AG09309 (cell line): ENCODE results near the gene CDKN2AIP.
"Not testable (repeated sequence)": the region's sequence is repeated elsewhere in the genome, so short reads cannot be mapped to it uniquely, and the experiment has no call there.

Experiments
- DNase-seq: peaks from one replicate; pipeline ENCODE4 v3.0.0-alpha.2; 2010; ENCODE audit warnings: low read depth
- H3K4me3 ChIP-seq: 2 replicates; pipeline ENCODE4 v1.5.1; 2011; ENCODE audit warnings: mild to moderate bottlenecking, low read depth, low read length, moderate library complexity; ENCODE audit not compliant: control insufficient read depth
- TF ChIP-seq, protein P1 (sequence below): IDR thresholded peaks from 2 replicates; pipeline ENCODE4 v1.5.1; 2011; ENCODE audit warnings: mild to moderate bottlenecking, low read depth, low read length, inconsistent platforms; ENCODE audit not compliant: insufficient read depth, control insufficient read depth; ENCODE audit errors: missing control alignments

The CDKN2AIP gene

DNA sequence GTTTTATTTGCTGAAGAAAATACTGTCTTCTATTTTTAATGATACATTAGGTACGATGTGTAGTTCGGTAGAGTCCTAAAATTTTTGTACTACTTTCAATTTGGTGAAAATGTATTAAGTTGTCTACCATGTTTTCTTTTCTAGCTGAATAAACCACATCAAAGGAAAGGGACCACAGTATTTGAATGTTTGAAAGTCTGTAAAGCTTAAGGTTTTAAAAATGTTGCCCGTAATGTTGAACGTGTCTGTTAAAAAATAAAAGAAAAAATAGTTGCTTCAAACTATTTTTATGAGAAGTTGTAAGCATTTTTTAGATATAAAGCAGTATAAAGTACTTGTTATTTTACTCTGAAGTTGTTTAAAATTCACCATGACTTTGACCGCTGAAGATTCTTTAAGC lies 3.2 kb downstream of the CDKN2AIP start:
- DNase-seq: no peak
- no peak overlapping the region for H3K4me3 ChIP-seq
- TF ChIP-seq, protein P1, sequence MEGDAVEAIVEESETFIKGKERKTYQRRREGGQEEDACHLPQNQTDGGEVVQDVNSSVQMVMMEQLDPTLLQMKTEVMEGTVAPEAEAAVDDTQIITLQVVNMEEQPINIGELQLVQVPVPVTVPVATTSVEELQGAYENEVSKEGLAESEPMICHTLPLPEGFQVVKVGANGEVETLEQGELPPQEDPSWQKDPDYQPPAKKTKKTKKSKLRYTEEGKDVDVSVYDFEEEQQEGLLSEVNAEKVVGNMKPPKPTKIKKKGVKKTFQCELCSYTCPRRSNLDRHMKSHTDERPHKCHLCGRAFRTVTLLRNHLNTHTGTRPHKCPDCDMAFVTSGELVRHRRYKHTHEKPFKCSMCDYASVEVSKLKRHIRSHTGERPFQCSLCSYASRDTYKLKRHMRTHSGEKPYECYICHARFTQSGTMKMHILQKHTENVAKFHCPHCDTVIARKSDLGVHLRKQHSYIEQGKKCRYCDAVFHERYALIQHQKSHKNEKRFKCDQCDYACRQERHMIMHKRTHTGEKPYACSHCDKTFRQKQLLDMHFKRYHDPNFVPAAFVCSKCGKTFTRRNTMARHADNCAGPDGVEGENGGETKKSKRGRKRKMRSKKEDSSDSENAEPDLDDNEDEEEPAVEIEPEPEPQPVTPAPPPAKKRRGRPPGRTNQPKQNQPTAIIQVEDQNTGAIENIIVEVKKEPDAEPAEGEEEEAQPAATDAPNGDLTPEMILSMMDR: no peak

DNA sequence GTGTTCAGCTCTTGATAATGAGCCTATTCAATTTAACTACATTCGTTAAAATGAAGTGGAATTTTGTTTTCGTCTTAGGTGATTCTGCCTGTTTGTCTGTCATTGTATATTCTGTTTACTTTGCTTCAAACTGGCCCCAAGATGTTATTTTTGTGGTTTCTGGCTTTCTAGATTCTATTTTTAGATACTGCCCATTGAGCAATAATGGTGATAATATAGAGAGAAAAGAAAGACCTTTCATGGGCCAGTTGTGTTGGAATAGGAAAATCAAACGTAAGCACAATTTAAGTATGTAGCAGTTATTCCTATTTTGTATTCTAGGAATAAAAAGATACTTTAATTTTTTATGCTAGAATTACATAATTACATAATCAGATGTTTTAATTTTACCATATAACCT lies 4.0 kb downstream of the CDKN2AIP start:
- DNase-seq: no peak
- no peak overlapping the region for H3K4me3 ChIP-seq
- TF ChIP-seq, protein P1: no peak

DNA sequence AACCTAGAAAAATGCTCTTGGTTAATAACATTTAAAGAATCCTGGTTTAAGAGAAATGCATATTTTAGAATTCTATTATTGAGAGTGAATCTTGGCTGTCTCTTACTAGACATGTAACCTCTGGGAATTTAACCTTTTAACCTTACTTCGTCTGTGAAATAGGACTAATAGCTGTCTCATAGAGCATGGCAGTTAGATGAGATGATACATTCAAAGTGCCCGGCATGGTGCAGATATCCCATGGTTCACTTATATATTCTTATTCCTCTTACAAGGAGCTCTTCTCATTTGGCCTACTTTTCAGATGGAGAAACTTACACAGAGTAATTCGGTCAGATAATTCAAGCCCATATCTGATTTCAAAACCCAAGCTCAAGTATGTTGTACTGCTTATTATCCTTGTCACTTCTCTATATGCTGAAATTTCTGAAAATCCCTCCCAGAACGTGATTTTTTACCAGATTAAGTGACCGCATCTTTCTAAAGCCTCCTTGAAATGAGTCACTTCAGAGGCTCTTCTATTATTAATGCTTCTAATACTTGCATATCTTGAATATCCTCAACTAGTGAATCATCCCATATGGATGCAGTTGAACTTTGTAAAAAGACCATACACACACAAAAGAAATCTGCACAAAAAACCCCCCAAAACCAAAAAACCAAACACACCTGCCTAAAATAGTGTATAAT lies 4.9 kb downstream of the CDKN2AIP start:
- DNase-seq: no peak
- TF ChIP-seq, protein P1: no peak
- no peak overlapping the region for H3K4me3 ChIP-seq

DNA sequence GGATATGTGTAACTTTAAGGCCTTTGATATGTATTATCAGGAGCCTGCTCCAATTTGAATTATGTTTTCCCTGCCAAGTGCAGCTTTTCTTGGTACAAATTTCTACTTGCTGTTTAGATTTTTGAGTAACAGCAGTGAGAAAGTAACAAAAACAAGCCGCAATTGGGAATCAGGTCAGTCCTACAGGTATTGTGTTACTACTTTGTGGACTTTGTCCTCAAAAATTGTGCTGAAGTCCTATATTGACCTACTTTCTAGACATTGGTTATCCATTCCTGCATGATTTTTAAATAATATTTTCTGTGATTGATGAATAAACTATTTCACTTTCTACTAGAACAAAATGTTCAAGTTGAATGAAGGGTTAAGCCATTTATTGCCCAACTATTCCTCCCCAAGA lies 5.7 kb downstream of the CDKN2AIP start:
- no peak for DNase-seq
- H3K4me3 ChIP-seq: no peak overlapping the region
- TF ChIP-seq, protein P1: no peak

DNA sequence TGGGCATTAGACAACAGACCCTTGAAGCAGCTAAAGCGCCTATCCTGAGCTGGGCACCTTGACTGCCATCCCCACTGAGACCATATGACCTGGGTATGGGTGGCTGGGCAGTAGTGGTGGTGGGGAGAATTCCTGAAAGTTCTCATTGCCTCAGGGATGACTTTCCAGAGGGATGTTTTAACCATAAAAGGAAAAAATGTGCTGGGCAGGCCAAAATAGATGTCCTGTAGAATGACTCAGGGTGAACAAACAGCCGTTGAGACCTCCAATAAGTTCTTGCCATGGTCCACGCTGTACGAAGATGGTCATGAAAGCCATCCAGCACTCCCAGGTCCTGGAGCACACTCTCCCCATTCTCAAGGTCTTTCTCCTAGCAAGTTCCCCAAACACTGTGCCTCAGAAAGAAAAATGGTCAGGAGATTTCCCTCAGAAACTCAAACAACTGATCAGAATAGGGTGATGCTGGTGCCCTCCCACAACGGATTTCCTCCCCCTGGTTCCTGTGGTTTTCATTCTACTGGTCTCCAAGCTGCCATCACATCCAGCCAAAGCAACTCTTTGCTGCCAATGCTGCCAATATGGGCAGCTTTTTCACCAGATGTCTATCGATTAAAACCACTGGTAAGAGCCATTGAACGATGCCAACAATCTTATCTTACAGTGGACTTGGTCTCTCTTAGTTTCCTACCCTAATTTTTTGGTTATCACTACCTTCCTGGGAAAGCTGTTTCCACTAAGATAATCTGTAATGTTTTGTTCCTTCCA lies 11.2 kb downstream of the CDKN2AIP start:
- no peak for DNase-seq
- no peak overlapping the region for H3K4me3 ChIP-seq
- TF ChIP-seq, protein P1: no peak

DNA sequence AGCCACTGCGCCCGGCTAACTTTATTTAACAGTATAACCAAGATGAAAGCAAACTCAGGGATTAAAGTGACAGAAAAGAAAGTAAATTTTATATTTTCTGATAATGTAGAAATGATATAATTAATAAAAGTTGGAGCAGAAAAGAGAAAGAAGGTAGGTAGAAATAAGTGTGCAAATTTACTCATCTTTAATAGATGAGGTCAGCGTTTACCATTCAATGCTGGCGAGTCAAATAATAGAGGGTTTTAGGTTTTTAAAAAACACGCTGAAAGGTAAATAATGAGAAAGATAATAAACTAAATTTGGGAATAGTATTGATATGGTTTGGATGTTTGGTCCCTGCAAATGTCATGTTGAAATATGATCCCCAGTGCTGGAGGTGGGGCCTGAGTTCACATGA lies 13.6 kb downstream of the CDKN2AIP start:
- no peak for DNase-seq
- no peak overlapping the region for H3K4me3 ChIP-seq
- TF ChIP-seq, protein P1: no peak

DNA sequence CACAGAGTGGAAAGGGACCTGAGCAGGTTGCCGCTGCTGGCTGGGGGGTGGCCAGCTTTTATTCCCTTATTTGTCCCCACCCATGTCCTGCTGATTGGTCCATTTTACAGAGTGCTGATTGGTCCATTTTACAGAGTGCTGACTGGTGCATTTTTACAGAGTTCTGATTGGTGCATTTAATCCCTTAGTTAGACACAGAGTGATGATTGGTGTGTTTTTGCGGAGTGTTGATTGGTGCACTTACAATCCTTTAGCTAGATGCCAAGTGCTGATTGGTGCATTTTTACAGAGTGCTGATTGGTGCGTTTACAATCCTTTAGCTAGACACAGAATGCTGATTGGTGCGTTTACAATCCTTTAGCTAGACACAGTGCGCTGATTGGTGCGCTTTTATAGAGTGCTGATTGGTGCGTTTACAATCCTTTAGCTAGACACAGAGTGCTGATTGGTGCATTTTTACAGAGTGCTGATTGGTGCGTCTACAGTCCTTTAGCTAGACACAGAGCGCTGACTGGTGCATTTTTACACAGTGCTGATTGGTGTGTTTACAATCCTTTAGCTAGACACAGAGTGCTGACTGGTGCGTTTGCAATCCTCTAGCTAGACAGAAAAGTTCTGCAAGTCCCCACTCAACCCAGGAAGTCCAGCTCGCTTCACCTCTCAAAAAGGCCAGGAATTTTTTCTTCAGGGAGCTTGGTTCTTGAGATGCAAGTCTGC lies 19.6 kb downstream of the CDKN2AIP start:
- H3K4me3 ChIP-seq, DNase-seq: not testable (repeated sequence)

DNA sequence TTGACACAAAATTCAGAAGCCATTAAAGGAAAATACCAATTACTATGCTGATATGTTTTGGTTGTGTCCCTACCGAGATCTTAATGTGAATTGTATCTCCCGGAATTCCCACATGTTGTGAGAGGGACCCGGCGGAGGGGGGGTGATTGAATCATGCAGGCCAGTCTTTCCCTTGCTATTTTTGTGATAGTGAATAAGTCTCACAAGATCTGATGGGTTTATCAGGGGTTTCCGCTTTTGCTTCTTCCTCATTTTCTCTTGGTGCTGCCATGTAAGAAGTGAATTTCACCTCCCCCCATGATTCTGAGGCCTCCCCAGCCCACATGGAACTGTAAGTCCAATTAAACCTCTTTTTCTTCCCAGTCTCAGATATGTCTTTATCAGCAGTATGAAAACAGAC lies 21.4 kb downstream of the CDKN2AIP start:
- H3K4me3 ChIP-seq, DNase-seq: not testable (repeated sequence)
